HG02884 (cell line): ENCODE results near the gene LAMA2.

ENCODE experiments used
- ATAC-seq: cut with Tn5 transposase; IDR thresholded peaks from one replicate; pipeline ENCODE4 v1.9.1; 2021; ENCODE audit warnings: mild to moderate bottlenecking, moderate library complexity; ENCODE audit not compliant: unreplicated experiment

Gene LAMA2

GRCh38 chr6:129544892-129545612 is 662.1 kb downstream of the LAMA2 start:
- ATAC-seq: no peak

DNA sequence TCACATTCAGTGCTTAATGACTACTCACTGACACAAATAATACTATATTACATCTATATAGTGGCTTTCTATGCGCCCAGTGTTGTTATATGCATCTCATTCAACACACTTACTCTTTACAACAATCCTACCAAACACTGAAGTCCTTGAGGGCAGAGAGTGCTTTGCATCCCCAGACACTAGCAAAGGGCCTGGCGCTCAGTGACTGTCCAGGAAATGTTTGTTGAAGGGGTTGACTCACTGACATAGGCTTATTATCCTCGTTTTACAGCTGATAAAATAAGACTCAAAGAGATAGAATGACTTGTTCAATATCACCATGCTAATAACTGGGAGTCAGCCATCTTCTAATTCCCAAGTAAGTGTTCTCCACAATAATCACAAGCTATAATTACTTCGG is 663.8 kb downstream of the LAMA2 start:
- no peak for ATAC-seq

DNA sequence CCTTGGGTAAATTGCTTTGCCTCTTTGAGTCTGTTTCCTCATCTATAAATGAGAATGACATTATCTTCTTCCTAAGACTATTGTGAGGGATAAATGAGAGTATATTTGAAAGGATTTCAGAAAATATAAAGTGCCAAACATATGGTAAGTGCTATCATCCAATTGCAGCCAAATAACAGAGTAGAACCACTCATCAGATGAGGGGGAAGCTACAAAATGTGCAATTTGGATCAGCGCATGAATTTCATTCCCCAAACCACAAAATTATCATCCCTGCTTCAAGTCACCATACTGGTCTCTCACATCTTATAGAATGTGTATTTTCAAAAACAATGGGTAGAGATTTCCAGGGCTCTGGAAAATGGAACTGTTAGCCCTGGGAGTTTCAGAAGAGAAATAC is 668.5 kb downstream of the LAMA2 start:
- no peak for ATAC-seq

DNA sequence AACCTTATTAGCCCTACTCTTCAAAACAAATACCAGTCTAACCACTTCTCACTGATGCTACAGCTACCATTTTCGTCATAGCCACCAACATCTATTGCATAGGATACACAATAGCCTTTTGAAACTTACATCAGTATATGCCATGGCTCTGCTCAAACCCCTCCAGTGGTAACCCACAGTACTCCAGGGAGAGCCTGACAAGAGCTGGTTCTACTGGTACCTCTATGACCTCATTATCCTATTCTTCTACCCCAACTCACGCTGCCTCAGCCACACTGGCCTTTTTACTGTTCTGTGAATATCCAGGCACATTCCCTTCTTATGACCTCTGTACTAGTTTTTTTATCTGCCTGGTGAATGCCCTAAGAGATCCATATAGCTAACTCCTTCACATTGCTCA is 669.5 kb downstream of the LAMA2 start:
- ATAC-seq: no peak

GRCh38 chr6:129555206-129555832 is 672.4 kb downstream of the LAMA2 start:
- ATAC-seq: no peak

DNA sequence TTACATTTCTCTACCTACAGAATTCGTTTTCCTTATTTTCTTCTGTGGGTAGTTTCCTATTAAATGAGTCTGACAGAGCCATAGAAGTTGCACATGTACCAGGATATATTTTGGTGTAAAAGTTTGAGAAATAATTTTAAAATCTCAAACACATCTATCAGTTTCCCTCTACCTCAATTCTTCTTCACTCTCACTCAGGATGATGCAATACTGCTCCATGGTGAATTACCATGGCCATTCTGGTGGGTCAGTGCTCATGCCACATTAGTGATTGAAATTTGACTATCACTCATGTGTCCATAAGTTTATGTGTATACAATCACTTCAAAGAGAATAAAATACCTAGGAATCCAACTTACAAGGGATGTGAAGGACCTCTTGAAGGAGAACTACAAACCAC is 675.3 kb downstream of the LAMA2 start:
- no peak for ATAC-seq

- no peak for ATAC-seq
Observed at GRCh38 chr6:129565366-129565765, 682.4 kb downstream of the LAMA2 start.

DNA sequence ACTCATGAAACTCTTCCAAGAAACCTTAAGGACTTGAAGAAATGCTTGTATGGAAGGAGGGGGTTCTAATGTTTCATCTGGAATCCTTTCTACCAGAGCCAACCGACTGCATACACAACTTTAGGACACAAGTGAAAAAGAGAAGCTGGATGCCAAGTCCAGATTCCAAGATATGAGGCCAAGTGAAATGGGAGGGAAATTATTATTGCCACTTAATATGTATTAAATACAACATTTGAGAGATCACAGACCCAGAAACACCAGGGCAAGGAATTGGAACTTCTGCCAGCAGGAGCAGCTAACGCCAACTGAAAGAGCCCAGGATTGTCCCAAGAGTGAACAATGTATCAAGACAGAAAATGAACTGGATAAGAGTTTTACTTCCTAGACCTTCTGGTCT is 682.9 kb downstream of the LAMA2 start:
- ATAC-seq: no peak
